Neural cell (in vitro differentiated cells): ENCODE data around the gene BCOR. TPM values are rescaled to one million over a fixed set of nuclear protein-coding genes. Genes with fewer than 3 reads are reported as not detected.

Source experiments
- H2AFZ ChIP-seq: fragments of 200-600, 300-800 bp; sonication (generic), shearing (Covaris generic); 2 replicates; pipeline ENCODE4 v1.6.0; 2014; ENCODE audit warnings: low read depth, mild to moderate bottlenecking, antibody characterized with exemption, low read length, moderate library complexity
- H3F3A ChIP-seq: fragments of 200-600 bp; shearing (Covaris generic); 2 replicates; pipeline ENCODE4 v1.6.1; 2016; ENCODE audit warnings: mild to moderate bottlenecking, moderate library complexity, mixed read lengths, antibody characterized with exemption, low read length; ENCODE audit not compliant: insufficient read depth, poor library complexity, severe bottlenecking
- H3K27ac ChIP-seq: fragments of 200-600, 300-800 bp; sonication (generic), shearing (Covaris generic); 2 replicates; pipeline ENCODE4 v1.5.1; 2014; ENCODE audit warnings: mild to moderate bottlenecking, low read length, moderate library complexity
- H3K27me3 ChIP-seq: fragments of 300-800, 200-600 bp; sonication (generic), shearing (Covaris generic); 2 replicates; pipeline ENCODE4 v1.6.0; 2014; ENCODE audit warnings: mild to moderate bottlenecking, low read depth, low read length, moderate library complexity; ENCODE audit not compliant: insufficient read depth
- H3K36me3 ChIP-seq: fragments of 300-800, 200-600 bp; sonication (generic), shearing (Covaris generic); 2 replicates; pipeline ENCODE4 v1.5.1; 2014; ENCODE audit warnings: mild to moderate bottlenecking, antibody characterized with exemption, low read length, moderate library complexity; ENCODE audit not compliant: insufficient read depth
- H3K4me2 ChIP-seq: fragments of 300-800, 200-600 bp; sonication (generic), shearing (Covaris generic); 2 replicates; pipeline ENCODE4 v1.6.0; 2014; ENCODE audit warnings: mild to moderate bottlenecking, low read length
- H3K4me3 ChIP-seq: fragments of 300-800, 200-600 bp; sonication (generic), shearing (Covaris generic); 2 replicates; pipeline ENCODE4 v1.5.1; 2014; ENCODE audit warnings: mild to moderate bottlenecking, low read length, moderate library complexity
- H3K79me2 ChIP-seq: fragments of 200-600 bp; shearing (Covaris generic); replicated peaks from 2 replicates; pipeline ENCODE4 v1.6.0; 2014; ENCODE audit warnings: mild to moderate bottlenecking, low read length, moderate library complexity; ENCODE audit not compliant: insufficient read depth
- H3K9ac ChIP-seq: fragments of 300-800, 200-600 bp; sonication (generic), shearing (Covaris generic); 2 replicates; pipeline ENCODE4 v1.6.1; 2016; ENCODE audit warnings: mild to moderate bottlenecking, low read length, mixed read lengths
- H3K9me2 ChIP-seq: fragments of 200-600 bp; shearing (Covaris generic); 2 replicates; pipeline ENCODE4 v1.6.1; 2016; ENCODE audit warnings: mild to moderate bottlenecking, low read length, mixed read lengths; ENCODE audit not compliant: insufficient read depth
- H3K9me3 ChIP-seq: fragments of 200-600, 300-800 bp; sonication (generic), shearing (Covaris generic); 2 replicates; pipeline ENCODE4 v1.6.1; 2016; ENCODE audit warnings: mild to moderate bottlenecking, mixed run types, low read length, moderate library complexity, mixed read lengths
- H4K20me1 ChIP-seq: fragments of 200-600 bp; shearing (Covaris generic); 2 replicates; pipeline ENCODE4 v1.6.1; 2016; ENCODE audit warnings: mild to moderate bottlenecking, mixed run types; ENCODE audit not compliant: insufficient read depth
- EP300 ChIP-seq: fragments of 450-650 bp; conservative IDR thresholded peaks from 2 replicates; pipeline ENCODE4 v1.6.1; 2014; ENCODE audit warnings: antibody characterized with exemption, mild to moderate bottlenecking, moderate library complexity; ENCODE audit not compliant: poor library complexity, severe bottlenecking
- EZH2 ChIP-seq: fragments of 200-600, 300-800 bp; shearing (Covaris generic), sonication (generic); IDR thresholded peaks from 2 replicates; pipeline ENCODE4 v1.6.1; 2014; ENCODE audit warnings: antibody characterized with exemption, low read length, borderline replicate concordance, mild to moderate bottlenecking; ENCODE audit not compliant: insufficient read depth, poor library complexity, severe bottlenecking
- MXI1 ChIP-seq: fragments of 450-650 bp; conservative IDR thresholded peaks from 2 replicates; pipeline ENCODE4 v1.6.1; 2014; ENCODE audit warnings: antibody characterized with exemption, mild to moderate bottlenecking; ENCODE audit not compliant: poor library complexity, severe bottlenecking
- POLR2AphosphoS5 ChIP-seq: IDR thresholded peaks from 2 replicates; pipeline ENCODE4 v1.6.1; 2012
- RAD21 ChIP-seq: fragments of 450-650 bp; conservative IDR thresholded peaks from 2 replicates; pipeline ENCODE4 v1.6.1; 2014; ENCODE audit warnings: antibody characterized with exemption, mild to moderate bottlenecking, moderate library complexity
- SMC3 ChIP-seq: fragments of 450-650 bp; conservative IDR thresholded peaks from 2 replicates; pipeline ENCODE4 v1.6.1; 2014; ENCODE audit warnings: antibody characterized with exemption, mild to moderate bottlenecking, moderate library complexity; ENCODE audit not compliant: poor library complexity
- TAF1 ChIP-seq: IDR thresholded peaks from 2 replicates; pipeline ENCODE4 v1.6.1; 2012; ENCODE audit warnings: low read depth
- polyA plus RNA-seq: library from polyadenylated mRNA; depleted of rRNA; stranded (reverse); fragments of >200 nt; gene quantifications from 2 replicates; pipeline ENCODE4 v1.2.3, GENCODE V29; 2014
- TF ChIP-seq, protein P1 (sequence below): IDR thresholded peaks from 2 replicates; pipeline ENCODE4 v1.6.1; 2012; ENCODE audit warnings: borderline replicate concordance
- TF ChIP-seq, protein P2 (sequence below): fragments of 450-650 bp; IDR thresholded peaks from 2 replicates; pipeline ENCODE4 v1.5.1; 2014; ENCODE audit warnings: antibody characterized with exemption, mild to moderate bottlenecking, moderate library complexity; ENCODE audit not compliant: poor library complexity, severe bottlenecking

BCOR gene
- polyA plus RNA-seq, 1 donor from 2014 or later = 18.0 TPM

DNA sequence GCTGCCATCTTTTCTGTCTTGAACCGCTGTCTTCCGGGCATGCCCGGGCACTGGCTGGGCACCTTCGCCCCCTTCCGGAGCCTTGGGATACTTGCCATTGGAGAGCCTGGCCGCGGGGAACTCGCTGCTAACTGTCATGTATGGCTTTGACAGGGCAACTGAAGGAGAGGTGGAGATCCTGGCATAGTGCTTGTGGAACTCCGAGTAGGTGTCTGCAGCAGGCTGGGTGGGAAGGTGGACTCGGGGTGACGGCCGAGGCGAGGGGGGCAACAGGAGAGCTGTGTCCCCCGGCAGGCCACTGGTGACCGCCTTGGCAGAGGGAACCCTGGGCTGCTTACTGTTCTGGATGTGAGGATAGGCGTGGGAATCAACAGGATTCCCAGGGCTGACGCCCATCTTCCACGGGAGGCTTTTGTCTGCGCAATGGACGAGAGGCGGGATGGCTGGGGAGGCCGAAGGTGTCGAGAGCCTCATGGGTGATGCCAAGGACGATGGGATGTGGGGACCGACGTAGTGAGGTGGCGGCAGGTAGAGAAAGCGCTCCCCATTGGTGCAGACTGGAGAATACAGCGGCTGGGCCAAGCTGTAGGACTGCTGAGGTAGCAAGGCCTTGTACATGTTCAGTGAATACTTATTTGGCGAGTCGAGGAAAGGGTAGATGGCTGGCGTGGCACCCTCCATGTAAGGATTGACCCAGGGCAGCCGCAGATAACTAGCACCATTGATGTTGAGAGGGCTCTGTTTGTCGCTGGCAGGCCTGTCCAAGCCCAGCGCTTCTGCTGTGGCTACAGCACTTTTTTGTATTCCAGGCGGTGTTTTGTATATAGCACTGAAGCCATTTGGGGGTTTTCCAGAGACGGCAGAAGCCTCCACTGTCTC, 23.4 kb downstream of the BCOR start:
- TF ChIP-seq SMC3 (no peak), MXI1 (no peak)
- Histone ChIP-seq H3K27me3 (no peaks in the 10 kb centered on the region), H3K4me3 (no peak overlapping the region)

DNA sequence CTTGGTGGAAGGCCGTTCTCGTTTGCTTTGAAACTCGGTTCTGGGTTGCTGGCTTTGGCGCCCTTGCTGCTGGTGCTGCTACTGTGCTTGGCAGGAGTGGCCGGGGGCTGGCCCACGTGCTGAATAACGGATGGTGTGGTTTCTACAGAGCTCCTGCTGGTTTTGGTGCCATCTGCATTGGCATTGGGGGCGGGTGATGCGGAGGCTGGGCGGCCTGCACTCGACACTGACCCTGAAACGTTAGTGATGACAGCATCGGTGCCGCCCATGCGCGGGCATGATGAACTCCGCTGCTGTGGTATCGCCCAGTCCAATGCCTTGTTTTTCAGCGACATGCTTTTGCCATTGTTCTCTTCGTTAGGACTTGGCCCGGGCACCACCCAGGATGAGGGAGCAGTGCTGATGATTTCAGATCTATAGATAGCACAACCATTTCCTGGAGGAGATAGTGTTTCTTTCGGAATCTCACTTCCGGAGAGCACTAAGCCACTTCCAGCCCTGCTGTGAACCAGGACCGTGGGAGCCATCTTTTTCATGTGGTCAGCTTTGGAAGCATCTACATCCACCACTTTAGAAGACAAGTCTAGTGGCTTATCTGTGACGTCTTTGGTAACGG, 24.2 kb downstream of the BCOR start:
- no peaks in the 10 kb centered on the region for H4K20me1 ChIP-seq
- H3K79me2 ChIP-seq = no peaks in the 10 kb centered on the region
- no peaks in the 10 kb centered on the region for H3F3A ChIP-seq
- H3K27ac ChIP-seq = no peak overlapping the region
- no peaks in the 10 kb centered on the region for H3K36me3 ChIP-seq
- H3K4me2 ChIP-seq = no peak overlapping the region
- no peak overlapping the region for H3K9ac ChIP-seq
- no peak overlapping the region for H3K4me3 ChIP-seq
- H3K27me3 ChIP-seq = no peaks in the 10 kb centered on the region
- no peak overlapping the region for H2AFZ ChIP-seq
- no peaks in the 10 kb centered on the region for H3K9me3 ChIP-seq
- no peaks in the 10 kb centered on the region for H3K9me2 ChIP-seq
- TF ChIP-seq EP300 (no peak), RAD21 (no peak), MXI1 (no peak), EZH2 (no peak), SMC3 (no peak), POLR2AphosphoS5 (no peak), TAF1 (no peak)
- TF ChIP-seq, protein P1, sequence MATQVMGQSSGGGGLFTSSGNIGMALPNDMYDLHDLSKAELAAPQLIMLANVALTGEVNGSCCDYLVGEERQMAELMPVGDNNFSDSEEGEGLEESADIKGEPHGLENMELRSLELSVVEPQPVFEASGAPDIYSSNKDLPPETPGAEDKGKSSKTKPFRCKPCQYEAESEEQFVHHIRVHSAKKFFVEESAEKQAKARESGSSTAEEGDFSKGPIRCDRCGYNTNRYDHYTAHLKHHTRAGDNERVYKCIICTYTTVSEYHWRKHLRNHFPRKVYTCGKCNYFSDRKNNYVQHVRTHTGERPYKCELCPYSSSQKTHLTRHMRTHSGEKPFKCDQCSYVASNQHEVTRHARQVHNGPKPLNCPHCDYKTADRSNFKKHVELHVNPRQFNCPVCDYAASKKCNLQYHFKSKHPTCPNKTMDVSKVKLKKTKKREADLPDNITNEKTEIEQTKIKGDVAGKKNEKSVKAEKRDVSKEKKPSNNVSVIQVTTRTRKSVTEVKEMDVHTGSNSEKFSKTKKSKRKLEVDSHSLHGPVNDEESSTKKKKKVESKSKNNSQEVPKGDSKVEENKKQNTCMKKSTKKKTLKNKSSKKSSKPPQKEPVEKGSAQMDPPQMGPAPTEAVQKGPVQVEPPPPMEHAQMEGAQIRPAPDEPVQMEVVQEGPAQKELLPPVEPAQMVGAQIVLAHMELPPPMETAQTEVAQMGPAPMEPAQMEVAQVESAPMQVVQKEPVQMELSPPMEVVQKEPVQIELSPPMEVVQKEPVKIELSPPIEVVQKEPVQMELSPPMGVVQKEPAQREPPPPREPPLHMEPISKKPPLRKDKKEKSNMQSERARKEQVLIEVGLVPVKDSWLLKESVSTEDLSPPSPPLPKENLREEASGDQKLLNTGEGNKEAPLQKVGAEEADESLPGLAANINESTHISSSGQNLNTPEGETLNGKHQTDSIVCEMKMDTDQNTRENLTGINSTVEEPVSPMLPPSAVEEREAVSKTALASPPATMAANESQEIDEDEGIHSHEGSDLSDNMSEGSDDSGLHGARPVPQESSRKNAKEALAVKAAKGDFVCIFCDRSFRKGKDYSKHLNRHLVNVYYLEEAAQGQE = no peak
- TF ChIP-seq, protein P2, sequence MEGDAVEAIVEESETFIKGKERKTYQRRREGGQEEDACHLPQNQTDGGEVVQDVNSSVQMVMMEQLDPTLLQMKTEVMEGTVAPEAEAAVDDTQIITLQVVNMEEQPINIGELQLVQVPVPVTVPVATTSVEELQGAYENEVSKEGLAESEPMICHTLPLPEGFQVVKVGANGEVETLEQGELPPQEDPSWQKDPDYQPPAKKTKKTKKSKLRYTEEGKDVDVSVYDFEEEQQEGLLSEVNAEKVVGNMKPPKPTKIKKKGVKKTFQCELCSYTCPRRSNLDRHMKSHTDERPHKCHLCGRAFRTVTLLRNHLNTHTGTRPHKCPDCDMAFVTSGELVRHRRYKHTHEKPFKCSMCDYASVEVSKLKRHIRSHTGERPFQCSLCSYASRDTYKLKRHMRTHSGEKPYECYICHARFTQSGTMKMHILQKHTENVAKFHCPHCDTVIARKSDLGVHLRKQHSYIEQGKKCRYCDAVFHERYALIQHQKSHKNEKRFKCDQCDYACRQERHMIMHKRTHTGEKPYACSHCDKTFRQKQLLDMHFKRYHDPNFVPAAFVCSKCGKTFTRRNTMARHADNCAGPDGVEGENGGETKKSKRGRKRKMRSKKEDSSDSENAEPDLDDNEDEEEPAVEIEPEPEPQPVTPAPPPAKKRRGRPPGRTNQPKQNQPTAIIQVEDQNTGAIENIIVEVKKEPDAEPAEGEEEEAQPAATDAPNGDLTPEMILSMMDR = no peak

More for the DNA sequence above, 23.4 kb downstream of the BCOR start:
- H3K79me2 ChIP-seq = no peaks in the 10 kb centered on the region
- no peaks in the 10 kb centered on the region for H3K9me3 ChIP-seq
- no peak overlapping the region for H3K27ac ChIP-seq
- no peak overlapping the region for H2AFZ ChIP-seq
- H3K9me2 ChIP-seq = no peaks in the 10 kb centered on the region
- no peaks in the 10 kb centered on the region for H3F3A ChIP-seq
- H3K36me3 ChIP-seq = no peaks in the 10 kb centered on the region
- no peak overlapping the region for H3K9ac ChIP-seq
- H4K20me1 ChIP-seq = no peaks in the 10 kb centered on the region
- no peak overlapping the region for H3K4me2 ChIP-seq
